Caco-2 (cell line): ENCODE measurements around the gene HES2. TPM values are rescaled to one million over a fixed set of nuclear protein-coding genes. Genes with fewer than 3 reads are reported as not detected.

Source experiments
- BruUV-seq: library from RNA; stranded (reverse); fragments of 400-500 nt; replicated peaks from 2 replicates; lab custom pipeline; 2021; lab: Mats Ljungman, UMichigan
- CTCF ChIA-PET: fragments of 300-600 bp; sonication (Branson Sonifier 250); formaldehyde crosslinking; loops from one replicate; lab custom pipeline; 2022; ENCODE audit warnings: antibody characterized with exemption; lab: Charles Lee
- POLR2A ChIA-PET: fragments of 300-600 bp; sonication (Branson Sonifier 250); formaldehyde crosslinking; loops from one replicate; lab custom pipeline; 2022; ENCODE audit warnings: antibody characterized with exemption; lab: Charles Lee
- DNase-seq, 2 experiments: peaks; one replicate each; pipeline versions ENCODE4 v3.0.0 to v3.0.0-alpha.2; 2020 to 2022
- H3K27me3 ChIP-seq: replicated peaks from 2 replicates; pipeline ENCODE4 v1.6.0; 2011; ENCODE audit warnings: low read length; ENCODE audit not compliant: control insufficient read depth, insufficient read depth
- H3K36me3 ChIP-seq: 2 replicates; pipeline ENCODE4 v1.5.1; 2011; ENCODE audit warnings: low read length; ENCODE audit not compliant: control insufficient read depth, insufficient read depth
- H3K4me1 ChIP-seq: fragments of 250-450 bp; sonication (Bioruptor Pico); 2 replicates; pipeline ENCODE4 v1.5.1; 2020; ENCODE audit warnings: mild to moderate bottlenecking
- H3K4me3 ChIP-seq: 2 replicates; pipeline ENCODE4 v1.5.1; 2011; ENCODE audit warnings: low read depth, mild to moderate bottlenecking, control low read depth, low read length
- H3K9me3 ChIP-seq: fragments of 250-450 bp; sonication (Bioruptor Pico); 2 replicates; pipeline ENCODE4 v1.5.1; 2020; ENCODE audit warnings: mild to moderate bottlenecking, moderate library complexity
- H3K27ac Mint-ChIP-seq: one replicate; pipeline ENCODE4 v1.8.0; 2022; ENCODE audit warnings: mixed read lengths; ENCODE audit not compliant: unreplicated experiment
- H3K27me3 Mint-ChIP-seq: one replicate; pipeline ENCODE4 v1.8.0; 2022; ENCODE audit warnings: mixed read lengths; ENCODE audit not compliant: insufficient read depth, unreplicated experiment
- H3K36me3 Mint-ChIP-seq: one replicate; pipeline ENCODE4 v1.8.0; 2022; ENCODE audit warnings: mild to moderate bottlenecking, mixed read lengths; ENCODE audit not compliant: insufficient read depth, unreplicated experiment
- H3K4me1 Mint-ChIP-seq: one replicate; pipeline ENCODE4 v1.8.0; 2022; ENCODE audit warnings: low read depth, mixed read lengths; ENCODE audit not compliant: unreplicated experiment
- H3K4me3 Mint-ChIP-seq: one replicate; pipeline ENCODE4 v1.8.0; 2022; ENCODE audit warnings: mild to moderate bottlenecking, moderate library complexity, mixed read lengths; ENCODE audit not compliant: unreplicated experiment
- H3K9me3 Mint-ChIP-seq: one replicate; pipeline ENCODE4 v1.8.0; 2022; ENCODE audit warnings: mixed read lengths; ENCODE audit not compliant: unreplicated experiment
- CTCF ChIP-seq, 2 experiments: fragments of 200-600 bp in 1 of 2; IDR thresholded peaks; 1 replicate in 1 of 2; 2 replicates in 1 of 2; pipeline versions ENCODE4 v1.5.1 to v1.8.0; 2011 to 2022; ENCODE audit warnings: antibody characterized with exemption in 1 of 2, control low read depth in 1 of 2, inconsistent platforms in 1 of 2, low read depth in 1 of 2, low read length in 1 of 2, mild to moderate bottlenecking in 1 of 2, moderate library complexity in 1 of 2; ENCODE audit not compliant: insufficient read depth in 1 of 2, severe bottlenecking in 1 of 2, unreplicated experiment in 1 of 2
- intact Hi-C: fragments of 100-400 bp; cut with micrococcal nuclease; formaldehyde crosslinking; loops from one replicate; pipeline ENCODE4 v1.10.0; 2022; ENCODE audit not compliant: unreplicated experiment
- total RNA-seq: library from RNA; stranded (reverse); gene quantifications from 2 replicates; pipeline ENCODE4 v1.2.3, GENCODE V29; 2022

The HES2 gene
- total RNA-seq, 1 experiment from 2014 or later: 0.91 TPM

GRCh38 chr1:6464514-6464836 lies 44.8 kb upstream of the HES2 start:
- H3K27me3 Mint-ChIP-seq: no peaks in the 10 kb centered on the region
- H3K27ac Mint-ChIP-seq: no peak overlapping the region
- H3K9me3 ChIP-seq: no peaks in the 10 kb centered on the region
- peaks cover 3% of the 10 kb centered on the region for H3K36me3 ChIP-seq
- peak in 1 of 2 experiments; percentile 32 for TF ChIP-seq CTCF (IDR thresholded peaks at IDR 0.05; ENCODE audit: insufficient read depth in 1 of 2, low read depth in 1 of 2, low read length in 1 of 2, severe bottlenecking in 1 of 2, unreplicated experiment in 1 of 2)
- H3K27me3 ChIP-seq: no peaks in the 10 kb centered on the region
- peak in 1 of 2 experiments; percentile 37 for DNase-seq
- peaks cover 12% of the 10 kb centered on the region for H3K36me3 Mint-ChIP-seq
- no peaks in the 10 kb centered on the region for H3K9me3 Mint-ChIP-seq
- intact Hi-C loops: no loop called here
- no peaks in the 10 kb centered on the region for H3K4me1 Mint-ChIP-seq
- no peak overlapping the region for H3K4me3 ChIP-seq
- no TSS peak for BruUV-seq
- ChIA-PET POLR2A (no interaction called here), CTCF (no interaction called here)
- H3K4me1 ChIP-seq: no peaks in the 10 kb centered on the region
- H3K4me3 Mint-ChIP-seq: no peak overlapping the region

- H3K4me1 Mint-ChIP-seq: no peaks in the 10 kb centered on the region
- no peak for TF ChIP-seq CTCF (IDR thresholded peaks at IDR 0.05; ENCODE audit: insufficient read depth in 1 of 2, low read depth in 1 of 2, low read length in 1 of 2, severe bottlenecking in 1 of 2, unreplicated experiment in 1 of 2)
- no peaks in the 10 kb centered on the region for H3K27me3 ChIP-seq
- H3K9me3 ChIP-seq: no peaks in the 10 kb centered on the region
- peaks cover 1% of the 10 kb centered on the region; the same call in 1 of the 2 replicates for H3K36me3 ChIP-seq
- no peak overlapping the region for H3K27ac Mint-ChIP-seq
- intact Hi-C loops: no loop called here
- DNase-seq: no peak
- H3K4me3 Mint-ChIP-seq: no peak overlapping the region
- no peaks in the 10 kb centered on the region for H3K9me3 Mint-ChIP-seq
- peaks cover 12% of the 10 kb centered on the region for H3K36me3 Mint-ChIP-seq
- ChIA-PET POLR2A (no interaction called here), CTCF (interaction anchor here (0.6 kb wide), 1 partner anchor 18 kb away, joined by 7 read pairs; no protein-coding TSS in a partner anchor)
- H3K27me3 Mint-ChIP-seq: no peaks in the 10 kb centered on the region
- no peaks in the 10 kb centered on the region for H3K4me1 ChIP-seq
- BruUV-seq: no TSS peak
- no peak overlapping the region for H3K4me3 ChIP-seq
Measured at GRCh38 chr1:6463120-6463412, 43.3 kb upstream of the HES2 start.

- no peaks in the 10 kb centered on the region for H3K4me1 ChIP-seq
- H3K9me3 Mint-ChIP-seq: no peaks in the 10 kb centered on the region
- no peaks in the 10 kb centered on the region for H3K27me3 Mint-ChIP-seq
- BruUV-seq: no TSS peak
- H3K4me3 Mint-ChIP-seq: no peak overlapping the region
- H3K4me1 Mint-ChIP-seq: no peaks in the 10 kb centered on the region
- H3K4me3 ChIP-seq: no peak overlapping the region
- intact Hi-C loops: no loop called here
- no peak for TF ChIP-seq CTCF (IDR thresholded peaks at IDR 0.05; ENCODE audit: insufficient read depth in 1 of 2, low read depth in 1 of 2, low read length in 1 of 2, severe bottlenecking in 1 of 2, unreplicated experiment in 1 of 2)
- CTCF ChIA-PET: interaction anchor here (0.6 kb wide), 1 partner anchor 19 kb away, joined by 7 read pairs; no protein-coding TSS in a partner anchor
- no peaks in the 10 kb centered on the region for H3K9me3 ChIP-seq
- no peak for DNase-seq
- peaks cover 1% of the 10 kb centered on the region; the same call in 1 of the 2 replicates for H3K36me3 ChIP-seq
- no peak overlapping the region for H3K27ac Mint-ChIP-seq
- peaks cover 12% of the 10 kb centered on the region for H3K36me3 Mint-ChIP-seq
- POLR2A ChIA-PET: no interaction called here
- no peaks in the 10 kb centered on the region for H3K27me3 ChIP-seq
Measured at GRCh38 chr1:6462412-6463119, 42.8 kb upstream of the HES2 start.
